Lower lobe of right lung (tissue), 2 donors: Measurements from ENCODE around the gene HEYL. TPM values are rescaled to one million over a fixed set of nuclear protein-coding genes. Genes with fewer than 3 reads are reported as not detected.
A peak's percentile ranks its signal among the peaks of the same experiment; 100 is the strongest.

Source experiments
- ATAC-seq, 2 donors: fragments of 200-7000 bp; cut with Tn5 transposase; one replicate each; pipeline ENCODE4 v1.9.1; 2020 to 2022; ENCODE audit warnings: mild to moderate bottlenecking in 2 of 2, moderate library complexity in 2 of 2
- DNase-seq: peaks from one replicate; pipeline ENCODE4 v3.0.0-alpha.2; 2020
- H3K27ac ChIP-seq: fragments of 200-600 bp; one replicate; pipeline ENCODE4 v1.8.0; 2022
- H3K27me3 ChIP-seq: fragments of 200-600 bp; one replicate; pipeline ENCODE4 v1.8.0; 2022; ENCODE audit warnings: low read depth
- H3K36me3 ChIP-seq: fragments of 200-600 bp; one replicate; pipeline ENCODE4 v1.8.0; 2022; ENCODE audit warnings: mild to moderate bottlenecking
- H3K4me1 ChIP-seq: fragments of 200-600 bp; one replicate; pipeline ENCODE4 v1.8.0; 2022
- H3K4me3 ChIP-seq: fragments of 200-600 bp; one replicate; pipeline ENCODE4 v1.8.0; 2022; ENCODE audit warnings: mild to moderate bottlenecking
- H3K9me3 ChIP-seq: fragments of 200-600 bp; one replicate; pipeline ENCODE4 v1.8.0; 2022
- CTCF ChIP-seq: fragments of 200-600 bp; IDR thresholded peaks from one replicate; pipeline ENCODE4 v1.8.0; 2022; ENCODE audit warnings: antibody characterized with exemption, mild to moderate bottlenecking
- intact Hi-C: fragments of 100-400 bp; cut with DNase I; formaldehyde crosslinking; loops from one replicate; pipeline ENCODE4 v1.11.0; 2022
- total RNA-seq: library from RNA; stranded (reverse); fragmentation: NEBNext Ultra II Directional; extraction: Animal tissue kit (Norgen Biotek cat#: 25700); gene quantifications from one replicate; pipeline ENCODE4 v1.2.1, GENCODE V29; 2021
- donor health status: DM: no; HTN: yes; CAD: no; lungs with severe emphysema.

Gene HEYL
- total RNA-seq, 1 donor from 2014 or later, result 10.4 TPM

- H3K27me3 ChIP-seq, result no peaks in the 10 kb centered on the region
- intact Hi-C loops, result no loop called here
- no peaks in the 10 kb centered on the region for H3K9me3 ChIP-seq
- peaks cover 22% of the 10 kb centered on the region for H3K4me1 ChIP-seq
- TF ChIP-seq CTCF, result no peak
- H3K4me3 ChIP-seq, result no peak overlapping the region
- no peak for DNase-seq
- H3K36me3 ChIP-seq, result no peaks in the 10 kb centered on the region
- H3K27ac ChIP-seq, result no peak overlapping the region
- no peak for ATAC-seq
Observed at GRCh38 chr1:39649636-39650185, 10.3 kb upstream of the HEYL start.

GRCh38 chr1:39648496-39648895 lies 9.1 kb upstream of the HEYL start:
- ATAC-seq, result no peak
- intact Hi-C loops, result no loop called here
- no peak for DNase-seq
- Histone ChIP-seq H3K36me3 (no peaks in the 10 kb centered on the region), H3K9me3 (no peaks in the 10 kb centered on the region), H3K4me1 (peaks cover 17% of the 10 kb centered on the region), H3K27me3 (no peaks in the 10 kb centered on the region), H3K4me3 (no peak overlapping the region), H3K27ac (no peak overlapping the region)
- TF ChIP-seq CTCF, result no peak

- Histone ChIP-seq H3K27me3 (no peaks in the 10 kb centered on the region), H3K27ac (peak overlapping the region; percentile 67), H3K4me1 (peaks cover 14% of the 10 kb centered on the region), H3K36me3 (no peaks in the 10 kb centered on the region), H3K9me3 (no peaks in the 10 kb centered on the region), H3K4me3 (no peak overlapping the region)
- intact Hi-C loops, result no loop called here
- TF ChIP-seq CTCF, result no peak
- DNase-seq (no peak), ATAC-seq (no peak)
Observed at GRCh38 chr1:39647247-39647646, 7.8 kb upstream of the HEYL start.

GRCh38 chr1:39646232-39647081 lies 7.0 kb upstream of the HEYL start:
- Histone ChIP-seq H3K4me3 (no peak overlapping the region), H3K9me3 (no peaks in the 10 kb centered on the region), H3K4me1 (peaks cover 14% of the 10 kb centered on the region), H3K27me3 (no peaks in the 10 kb centered on the region), H3K36me3 (no peaks in the 10 kb centered on the region), H3K27ac (peak overlapping the region; percentile 70)
- TF ChIP-seq CTCF, result no peak
- intact Hi-C loops, result no loop called here
- DNase-seq, result no peak
- peak; percentile 68 for ATAC-seq

GRCh38 chr1:39645411-39646043 lies 6.1 kb upstream of the HEYL start:
- ATAC-seq, result no peak
- no peak overlapping the region for H3K4me3 ChIP-seq
- no peak overlapping the region for H3K27ac ChIP-seq
- H3K27me3 ChIP-seq, result no peaks in the 10 kb centered on the region
- no peaks in the 10 kb centered on the region for H3K9me3 ChIP-seq
- peaks cover 14% of the 10 kb centered on the region for H3K4me1 ChIP-seq
- no peak for DNase-seq
- intact Hi-C loops, result no loop called here
- TF ChIP-seq CTCF, result no peak
- no peaks in the 10 kb centered on the region for H3K36me3 ChIP-seq
